Small intestine (tissue), 7 donors: ENCODE results near the gene SAMD7. TPM values are rescaled to one million over a fixed set of nuclear protein-coding genes. Genes with fewer than 3 reads are reported as not detected.

ENCODE experiments used
- DNase-seq, 2 donors: peaks; one replicate each; pipeline versions ENCODE4 v3.0.0 to v3.0.0-alpha.2; 2013
- FAIRE-seq: peaks from 2 replicates; lab custom pipeline; 2012; peaks lifted over from hg19 to GRCh38; lab: Jason Lieb, UNC
- H3K27ac ChIP-seq, 3 donors: one replicate each; pipeline ENCODE4 v1.5.1; 2013; ENCODE audit warnings: low read length in 2 of 3, mild to moderate bottlenecking in 2 of 3, control low read depth in 1 of 3, inconsistent platforms in 1 of 3, low read depth in 1 of 3, moderate library complexity in 1 of 3
- H3K27me3 ChIP-seq, 3 donors: one replicate each; pipeline ENCODE4 v1.6.1; 2013; ENCODE audit warnings: low read length in 3 of 3, inconsistent platforms in 1 of 3; ENCODE audit not compliant: control insufficient read depth in 3 of 3, insufficient read depth in 3 of 3
- H3K36me3 ChIP-seq, 3 donors: one replicate each; pipeline ENCODE4 v1.6.1; 2013; ENCODE audit warnings: low read length in 3 of 3, inconsistent platforms in 1 of 3, low read depth in 1 of 3, mild to moderate bottlenecking in 1 of 3, moderate library complexity in 1 of 3; ENCODE audit not compliant: control insufficient read depth in 3 of 3, insufficient read depth in 2 of 3
- H3K4me1 ChIP-seq, 3 donors: one replicate each; pipeline ENCODE4 v1.6.1; 2013; ENCODE audit warnings: low read length in 2 of 3, inconsistent platforms in 1 of 3, low read depth in 1 of 3, mild to moderate bottlenecking in 1 of 3, moderate library complexity in 1 of 3; ENCODE audit not compliant: control insufficient read depth in 3 of 3, insufficient read depth in 2 of 3
- H3K4me3 ChIP-seq, 3 donors: one replicate each; pipeline ENCODE4 v1.5.1; 2013; ENCODE audit warnings: low read length in 3 of 3, control low read depth in 1 of 3, inconsistent platforms in 1 of 3, low read depth in 1 of 3, mild to moderate bottlenecking in 1 of 3, moderate library complexity in 1 of 3
- H3K9me3 ChIP-seq, 2 donors: one replicate each; pipeline ENCODE4 v1.6.1; 2013; ENCODE audit warnings: low read depth in 1 of 2, low read length in 1 of 2; ENCODE audit not compliant: control insufficient read depth in 2 of 2, insufficient read depth in 1 of 2
- WGBS, 3 donors: extraction: QIAGEN DNeasy Blood & Tissue Kit; methylation state at CpG; one replicate each; pipeline ENCODE4 v1.1.7; 2013; 5-methylcytosine and 5-hydroxymethylcytosine counted together
- polyA plus RNA-seq, 4 donors: library from polyadenylated mRNA; stranded (reverse) in 3 of 4; unstranded in 1 of 4; fragments of 200-250 nt in 3 of 4; fragments of 120-200 nt in 1 of 4; gene quantifications; one replicate each; pipeline versions ENCODE4 v1.2.1 to v1.2.3, GENCODE V29; 2013
- donor health status: healthy with polysubstance abuse.
- donor health status: control.
- donor health status: control.
- donor health status: Bipolar disorder and iron deficiency.
- donor health status: healthy.

Gene SAMD7
- polyA plus RNA-seq, 4 donors = not detected

GRCh38 chr3:169966428-169966950, 55.1 kb downstream of the SAMD7 start, which contains the start of gene SEC62:
Gene SEC62 (plus strand): TSS chr3:169966807. CDS start chr3:169966823, 16 bp downstream.
- DNase-seq = peak; percentile 86 to 97
- peaks cover 0 to 5% (median 2%) of the 10 kb centered on the region in 3 donors for H3K4me1 ChIP-seq
- H3K36me3 ChIP-seq = peaks cover 0 to 4% (median 0%) of the 10 kb centered on the region in 3 donors
- peak within 1 kb of the TSS; percentile 82 to 95 (median 88) for H3K4me3 ChIP-seq
- WGBS, 3 donors = 0 to 1% (median 0%) methylated on average over 36 to 37 of the region's 37 CpGs
- no peak for FAIRE-seq
- H3K27ac ChIP-seq = peak within 1 kb of the TSS; percentile 74 to 94 (median 88)
- no peaks in the 10 kb centered on the region for H3K9me3 ChIP-seq
- no peaks in the 10 kb centered on the region for H3K27me3 ChIP-seq

- H3K4me1 ChIP-seq = peaks cover 0 to 5% (median 2%) of the 10 kb centered on the region in 3 donors
- peak overlapping the region; percentile 74 to 94 (median 88) for H3K27ac ChIP-seq
- no peak for FAIRE-seq
- no peaks in the 10 kb centered on the region for H3K9me3 ChIP-seq
- DNase-seq = peak; percentile 31 to 77
- no peaks in the 10 kb centered on the region for H3K27me3 ChIP-seq
- 1 to 4% (median 3%) methylated on average over 39 to 44 of the region's 44 CpGs for WGBS, 3 donors
- peak overlapping the region; percentile 82 to 95 (median 88) for H3K4me3 ChIP-seq
- peaks cover 0 to 5% (median 0%) of the 10 kb centered on the region in 3 donors for H3K36me3 ChIP-seq
Observed at GRCh38 chr3:169966951-169967915, 55.9 kb downstream of the SAMD7 start.

- 26 to 38% (median 35%) methylated on average over 2 of the region's 2 CpGs for WGBS, 3 donors
- Histone ChIP-seq H3K4me1 (peaks cover 0 to 5% (median 2%) of the 10 kb centered on the region in 3 donors), H3K27me3 (no peaks in the 10 kb centered on the region), H3K9me3 (no peaks in the 10 kb centered on the region), H3K36me3 (peaks cover 0 to 11% (median 0%) of the 10 kb centered on the region in 3 donors), H3K4me3 (no peak overlapping the region), H3K27ac (no peak overlapping the region)
- FAIRE-seq (no peak), DNase-seq (no peak)
Observed at GRCh38 chr3:169968224-169968885, 57.0 kb downstream of the SAMD7 start.

GRCh38 chr3:169969174-169970095, 58.1 kb downstream of the SAMD7 start:
- H3K4me1 ChIP-seq = peaks cover 0 to 5% (median 2%) of the 10 kb centered on the region in 3 donors

GRCh38 chr3:169970847-169971246, 59.5 kb downstream of the SAMD7 start:
- no peak overlapping the region for H3K27ac ChIP-seq
- H3K36me3 ChIP-seq = peaks cover 0 to 15% (median under 1%) of the 10 kb centered on the region in 3 donors
- 33 to 39% (median 37%) methylated on average over 1 of the region's 1 CpG for WGBS, 3 donors
- FAIRE-seq (no peak), DNase-seq (no peak)
- peaks cover 0 to 4% (median 2%) of the 10 kb centered on the region in 3 donors for H3K4me1 ChIP-seq
- no peak overlapping the region for H3K4me3 ChIP-seq
- H3K9me3 ChIP-seq = no peaks in the 10 kb centered on the region
- no peaks in the 10 kb centered on the region for H3K27me3 ChIP-seq

More at GRCh38 chr3:169969174-169970095, 58.1 kb downstream of the SAMD7 start:
- Histone ChIP-seq H3K27ac (no peak overlapping the region), H3K4me3 (no peak overlapping the region), H3K9me3 (no peaks in the 10 kb centered on the region), H3K27me3 (no peaks in the 10 kb centered on the region), H3K36me3 (peaks cover 0 to 12% (median 0%) of the 10 kb centered on the region in 3 donors)
- DNase-seq (no peak), FAIRE-seq (no peak)
- 48 to 61% (median 57%) methylated on average over 5 of the region's 5 CpGs for WGBS, 3 donors

GRCh38 chr3:169971522-169971921, 60.1 kb downstream of the SAMD7 start:
- no peak overlapping the region for H3K27ac ChIP-seq
- no peak overlapping the region for H3K4me3 ChIP-seq
- WGBS, 3 donors = 56 to 90% (median 66%) methylated on average over 2 of the region's 2 CpGs
- no peaks in the 10 kb centered on the region for H3K9me3 ChIP-seq
- H3K36me3 ChIP-seq = peaks cover 2 to 18% (median 3%) of the 10 kb centered on the region in 3 donors
- H3K27me3 ChIP-seq = no peaks in the 10 kb centered on the region
- DNase-seq (no peak), FAIRE-seq (no peak)
- H3K4me1 ChIP-seq = peaks cover 0 to 2% (median 2%) of the 10 kb centered on the region in 3 donors

- H3K27ac ChIP-seq = peak overlapping the region in 1 of 3 donors; percentile 55
- FAIRE-seq (peak; percentile 81), DNase-seq (peak in 1 of 2 donors; percentile 41)
- 67 to 82% (median 78%) methylated on average over 2 of the region's 2 CpGs for WGBS, 3 donors
- no peak overlapping the region for H3K4me3 ChIP-seq
- peaks cover 5 to 16% (median 16%) of the 10 kb centered on the region in 3 donors for H3K36me3 ChIP-seq
- peaks cover 0 to 2% (median 0%) of the 10 kb centered on the region in 3 donors for H3K4me1 ChIP-seq
- H3K27me3 ChIP-seq = no peaks in the 10 kb centered on the region
- no peaks in the 10 kb centered on the region for H3K9me3 ChIP-seq
Observed at GRCh38 chr3:169980055-169980454, 68.7 kb downstream of the SAMD7 start.
